Measurements from ENCODE around the gene MAPK6.

Gene MAPK6

DNA sequence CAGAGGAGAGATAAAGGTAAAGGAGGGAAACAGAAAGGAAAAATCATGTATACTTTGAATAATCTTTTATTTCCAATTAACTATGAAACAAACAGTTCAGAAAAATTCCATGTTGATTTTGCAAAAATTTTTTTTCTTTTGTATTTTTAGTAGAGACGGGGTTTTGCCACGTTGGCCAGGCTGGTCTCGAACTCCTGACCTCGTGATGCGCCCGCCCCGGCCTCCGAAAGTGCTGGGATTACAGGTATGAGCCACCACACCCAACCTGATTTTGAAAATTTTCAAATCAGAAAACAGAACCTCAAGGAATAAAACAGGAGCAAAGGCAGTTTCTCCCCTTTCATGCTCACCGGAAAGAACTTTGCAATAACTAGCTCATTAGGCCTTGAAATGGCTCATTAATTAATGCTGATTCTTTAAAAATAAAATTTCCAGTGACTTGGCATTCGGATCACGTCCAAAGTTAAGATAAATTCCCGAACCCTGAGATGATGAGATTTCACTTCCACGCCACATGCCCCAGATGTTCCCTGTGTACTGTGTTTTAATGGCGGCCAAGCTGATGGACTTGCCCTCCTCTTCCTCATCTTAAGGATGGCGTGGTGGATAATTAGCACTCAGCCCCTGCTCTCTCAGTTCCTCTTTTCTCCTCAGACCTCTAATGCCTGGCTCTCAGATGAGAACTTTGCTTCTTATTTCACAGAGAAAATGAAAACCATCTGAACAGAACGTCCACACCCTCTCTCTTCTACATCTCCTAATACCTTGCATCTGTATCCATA, 82.7 kb downstream of the MAPK6 start:
- TF ChIP-seq, protein P1, sequence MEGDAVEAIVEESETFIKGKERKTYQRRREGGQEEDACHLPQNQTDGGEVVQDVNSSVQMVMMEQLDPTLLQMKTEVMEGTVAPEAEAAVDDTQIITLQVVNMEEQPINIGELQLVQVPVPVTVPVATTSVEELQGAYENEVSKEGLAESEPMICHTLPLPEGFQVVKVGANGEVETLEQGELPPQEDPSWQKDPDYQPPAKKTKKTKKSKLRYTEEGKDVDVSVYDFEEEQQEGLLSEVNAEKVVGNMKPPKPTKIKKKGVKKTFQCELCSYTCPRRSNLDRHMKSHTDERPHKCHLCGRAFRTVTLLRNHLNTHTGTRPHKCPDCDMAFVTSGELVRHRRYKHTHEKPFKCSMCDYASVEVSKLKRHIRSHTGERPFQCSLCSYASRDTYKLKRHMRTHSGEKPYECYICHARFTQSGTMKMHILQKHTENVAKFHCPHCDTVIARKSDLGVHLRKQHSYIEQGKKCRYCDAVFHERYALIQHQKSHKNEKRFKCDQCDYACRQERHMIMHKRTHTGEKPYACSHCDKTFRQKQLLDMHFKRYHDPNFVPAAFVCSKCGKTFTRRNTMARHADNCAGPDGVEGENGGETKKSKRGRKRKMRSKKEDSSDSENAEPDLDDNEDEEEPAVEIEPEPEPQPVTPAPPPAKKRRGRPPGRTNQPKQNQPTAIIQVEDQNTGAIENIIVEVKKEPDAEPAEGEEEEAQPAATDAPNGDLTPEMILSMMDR (IDR thresholded peaks at IDR 0.05; ENCODE audit: extremely low read depth, insufficient read depth, missing control alignments), result no peak
- DNase-seq (ENCODE audit: low spot score), result peak; percentile 55
- in situ Hi-C loops (cut with MboI; ENCODE audit: low pct_unique_long_range_greater_than_20kb, low sequenced_read_pairs, unreplicated experiment), result no loop called here

DNA sequence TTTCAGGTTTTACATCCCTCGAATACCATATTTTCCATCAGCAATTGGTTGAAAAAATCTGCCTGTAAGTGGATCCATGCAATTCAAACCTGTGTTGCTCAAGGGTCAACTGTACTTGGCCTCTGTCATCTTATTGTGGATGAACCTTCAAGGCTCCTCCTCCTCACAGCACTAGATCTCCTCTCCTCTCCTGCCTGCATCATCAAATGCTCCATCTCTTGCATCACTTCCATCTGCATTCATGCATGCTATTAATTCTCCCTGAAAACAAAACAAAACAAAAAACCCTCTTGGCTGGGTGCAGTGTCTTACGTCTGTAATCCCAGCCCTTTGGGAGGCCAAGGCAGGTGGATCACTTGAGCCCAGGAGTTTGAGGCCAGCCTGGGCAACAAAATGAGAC, 83.4 kb downstream of the MAPK6 start:
- in situ Hi-C loops (cut with MboI; ENCODE audit: low pct_unique_long_range_greater_than_20kb, low sequenced_read_pairs, unreplicated experiment), result no loop called here
- TF ChIP-seq, protein P1 (IDR thresholded peaks at IDR 0.05; ENCODE audit: extremely low read depth, insufficient read depth, missing control alignments), result no peak
- DNase-seq (ENCODE audit: low spot score), result no peak

DNA sequence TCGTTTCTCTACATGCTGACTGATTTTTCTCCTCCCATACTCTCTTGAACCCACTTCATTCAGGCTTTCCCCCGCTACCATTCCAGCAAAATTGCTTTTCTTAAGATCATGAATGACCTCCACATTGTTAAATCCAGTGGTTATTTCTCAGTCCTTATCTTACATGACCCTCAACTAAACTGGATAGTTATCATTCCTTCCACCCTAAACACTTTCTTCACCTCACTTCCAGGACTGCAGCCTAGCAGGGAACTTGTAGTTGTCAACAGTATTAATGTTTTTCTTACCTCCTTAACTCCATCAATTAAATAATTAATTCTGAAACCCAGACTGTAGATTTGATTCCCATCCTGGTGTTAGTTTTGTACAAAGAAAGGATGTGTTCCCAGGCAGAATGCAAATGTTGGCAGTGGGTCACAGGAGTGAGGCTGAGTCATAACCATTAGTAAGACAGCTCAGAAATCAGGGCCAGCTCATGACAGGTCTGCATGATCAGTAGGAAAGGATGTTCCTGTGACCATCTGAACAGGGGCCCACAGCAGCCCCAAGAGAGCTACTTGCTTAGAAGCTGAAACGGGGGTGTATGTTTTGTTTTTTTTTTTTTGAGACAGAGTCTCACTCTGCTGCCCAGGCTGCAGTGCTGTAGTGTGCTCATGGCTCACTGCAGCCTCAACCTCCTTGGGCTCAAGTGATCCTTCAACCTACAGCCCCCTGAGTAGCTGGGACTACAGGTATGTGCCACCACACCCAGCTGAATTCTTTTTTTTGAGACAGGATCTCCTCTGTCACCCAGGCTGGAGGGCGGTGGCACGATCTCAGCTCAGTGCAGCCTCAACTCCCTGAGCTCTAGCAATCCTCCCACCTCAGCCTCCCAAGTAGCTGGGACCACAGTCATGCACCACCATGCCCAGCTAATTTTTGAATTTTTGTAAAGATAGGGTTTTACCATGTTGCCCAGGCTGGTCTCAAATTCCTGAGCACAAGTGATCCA, 84.5 kb downstream of the MAPK6 start:
- peak; percentile 78 for DNase-seq (ENCODE audit: low spot score)
- TF ChIP-seq, protein P1 (IDR thresholded peaks at IDR 0.05; ENCODE audit: extremely low read depth, insufficient read depth, missing control alignments), result no peak
- in situ Hi-C loops (cut with MboI; ENCODE audit: low pct_unique_long_range_greater_than_20kb, low sequenced_read_pairs, unreplicated experiment), result no loop called here

DNA sequence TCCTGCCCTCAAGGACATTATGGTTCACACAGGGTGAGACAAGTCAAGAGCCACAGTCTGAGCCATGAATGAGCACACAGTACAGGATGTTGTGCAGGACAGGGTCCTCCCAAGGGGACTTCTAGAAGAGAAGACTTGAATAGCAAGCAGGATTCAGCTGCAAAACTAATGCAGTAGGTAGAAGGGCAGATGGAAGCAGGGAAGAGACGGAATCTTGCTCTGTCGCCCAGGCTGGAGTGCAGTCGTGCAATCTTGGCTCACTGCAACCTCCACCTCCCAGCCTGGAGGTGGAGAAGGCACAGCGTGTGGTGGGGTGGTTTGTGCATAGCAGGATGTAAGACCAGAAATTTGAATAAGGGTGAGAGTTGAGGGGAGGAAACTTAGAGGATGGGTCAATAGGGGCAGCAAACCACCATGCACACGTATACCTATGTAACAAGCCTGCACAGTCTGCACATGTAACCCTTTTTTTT, 85.5 kb downstream of the MAPK6 start:
- DNase-seq (ENCODE audit: low spot score), result no peak
- TF ChIP-seq, protein P1 (IDR thresholded peaks at IDR 0.05; ENCODE audit: extremely low read depth, insufficient read depth, missing control alignments), result no peak
- in situ Hi-C loops (cut with MboI; ENCODE audit: low pct_unique_long_range_greater_than_20kb, low sequenced_read_pairs, unreplicated experiment), result no loop called here

DNA sequence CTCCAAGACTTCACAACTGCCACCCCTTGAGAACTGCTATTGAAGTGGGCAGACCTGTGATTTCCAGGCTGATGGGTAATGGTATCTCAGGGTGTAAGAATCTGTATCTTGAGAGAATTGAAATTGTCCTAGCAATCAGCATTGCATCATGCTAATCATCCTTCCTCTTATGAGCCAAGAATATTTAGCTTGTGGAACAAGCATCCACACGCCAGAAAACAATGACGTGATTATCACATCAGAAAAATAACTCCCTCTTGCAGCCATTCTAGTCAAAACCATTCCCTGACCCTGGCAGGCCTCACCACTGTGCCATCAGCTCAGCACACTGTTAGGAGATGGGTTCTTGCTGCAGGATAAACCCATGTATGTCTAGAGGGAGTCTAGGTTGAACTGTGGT, 86.8 kb downstream of the MAPK6 start:
- in situ Hi-C loops (cut with MboI; ENCODE audit: low pct_unique_long_range_greater_than_20kb, low sequenced_read_pairs, unreplicated experiment), result no loop called here
- no peak for DNase-seq (ENCODE audit: low spot score)
- TF ChIP-seq, protein P1 (IDR thresholded peaks at IDR 0.05; ENCODE audit: extremely low read depth, insufficient read depth, missing control alignments), result no peak

DNA sequence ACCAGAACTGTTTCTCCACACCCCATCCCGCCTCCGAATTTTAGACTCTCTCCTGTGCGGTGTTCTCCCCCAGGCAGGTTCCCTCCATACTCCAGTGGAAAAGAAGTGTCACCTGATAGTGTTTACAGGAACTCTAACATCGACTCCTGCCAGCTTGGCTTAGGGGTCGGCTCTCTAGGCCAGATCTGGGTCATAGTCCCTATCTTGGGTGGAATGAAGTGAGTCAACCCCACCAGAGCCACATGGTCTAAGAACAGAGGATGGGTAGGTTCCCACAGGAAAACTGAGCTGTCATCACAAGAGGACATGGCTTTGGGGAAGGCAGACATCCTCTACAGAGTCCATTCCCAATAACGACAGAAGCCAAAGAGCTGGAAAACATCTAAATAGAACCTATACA, 87.6 kb downstream of the MAPK6 start:
- TF ChIP-seq, protein P1 (IDR thresholded peaks at IDR 0.05; ENCODE audit: extremely low read depth, insufficient read depth, missing control alignments), result no peak
- in situ Hi-C loops (cut with MboI; ENCODE audit: low pct_unique_long_range_greater_than_20kb, low sequenced_read_pairs, unreplicated experiment), result no loop called here
- no peak for DNase-seq (ENCODE audit: low spot score)

All from GM13977 (cell line).